Stomach smooth muscle (tissue), 2 donors: ENCODE measurements around the gene SEPHS2.
"Not testable (repeated sequence)": the region's sequence is repeated elsewhere in the genome, so short reads cannot be mapped to it uniquely, and the experiment has no call there.

Experiments used
- H3K27ac ChIP-seq: one replicate; pipeline ENCODE4 v1.7.0; 2013; ENCODE audit warnings: mild to moderate bottlenecking, low read length, inconsistent platforms
- H3K27me3 ChIP-seq, 2 donors: one replicate each; pipeline ENCODE4 v1.7.0; 2013; ENCODE audit warnings: low read length in 2 of 2; ENCODE audit not compliant: insufficient read depth in 2 of 2, control insufficient read depth in 1 of 2
- H3K36me3 ChIP-seq, 2 donors: one replicate each; pipeline ENCODE4 v1.7.0; 2013; ENCODE audit warnings: low read length in 2 of 2; ENCODE audit not compliant: control insufficient read depth in 2 of 2, insufficient read depth in 2 of 2
- H3K4me1 ChIP-seq: one replicate; pipeline ENCODE4 v1.7.0; 2013; ENCODE audit warnings: low read length; ENCODE audit not compliant: control insufficient read depth, insufficient read depth
- H3K4me3 ChIP-seq, 2 donors: one replicate each; pipeline ENCODE4 v1.7.0; 2013; ENCODE audit warnings: low read length in 2 of 2
- H3K9ac ChIP-seq, 2 donors: one replicate each; pipeline ENCODE4 v1.7.0; 2013; ENCODE audit warnings: low read length in 2 of 2, mild to moderate bottlenecking in 1 of 2
- H3K9me3 ChIP-seq, 2 donors: one replicate each; pipeline ENCODE4 v1.7.0; 2013; ENCODE audit warnings: low read length in 2 of 2; ENCODE audit not compliant: control insufficient read depth in 2 of 2
- donor health status: healthy.
- donor health status: Pancreatic carcinoma.

Gene SEPHS2

GRCh38 chr16:30482366-30482765 lies 36.7 kb upstream of the SEPHS2 start:
- no peak overlapping the region for H3K4me3 ChIP-seq
- no peak overlapping the region for H3K27ac ChIP-seq
- H3K9me3 ChIP-seq: no peaks in the 10 kb centered on the region
- no peaks in the 10 kb centered on the region for H3K27me3 ChIP-seq
- H3K9ac ChIP-seq: no peak overlapping the region
- no peaks in the 10 kb centered on the region for H3K4me1 ChIP-seq
- no peaks in the 10 kb centered on the region for H3K36me3 ChIP-seq

- no peaks in the 10 kb centered on the region for H3K4me1 ChIP-seq
- no peak overlapping the region for H3K9ac ChIP-seq
- H3K27me3 ChIP-seq: no peaks in the 10 kb centered on the region
- no peak overlapping the region for H3K27ac ChIP-seq
- no peaks in the 10 kb centered on the region for H3K9me3 ChIP-seq
- no peak overlapping the region for H3K4me3 ChIP-seq
- H3K36me3 ChIP-seq: no peaks in the 10 kb centered on the region
Measured at GRCh38 chr16:30481381-30481780, 35.7 kb upstream of the SEPHS2 start.

GRCh38 chr16:30478766-30479478 lies 33.2 kb upstream of the SEPHS2 start:
- H3K4me1 ChIP-seq: no peaks in the 10 kb centered on the region
- no peaks in the 10 kb centered on the region for H3K9me3 ChIP-seq
- H3K4me3 ChIP-seq: no peak overlapping the region
- H3K27ac ChIP-seq: no peak overlapping the region
- no peak overlapping the region for H3K9ac ChIP-seq
- no peaks in the 10 kb centered on the region for H3K36me3 ChIP-seq
- peaks cover 9 to 10% of the 10 kb centered on the region in 2 donors for H3K27me3 ChIP-seq

GRCh38 chr16:30477773-30478172 lies 32.1 kb upstream of the SEPHS2 start:
- not testable (repeated sequence) for H3K27ac ChIP-seq, H3K4me1 ChIP-seq
- peaks cover 13 to 14% of the 10 kb centered on the region in 2 donors for H3K27me3 ChIP-seq

GRCh38 chr16:30476991-30477390 lies 31.3 kb upstream of the SEPHS2 start:
- H3K9me3 ChIP-seq: no peaks in the 10 kb centered on the region

More at GRCh38 chr16:30477773-30478172, 32.1 kb upstream of the SEPHS2 start:
- H3K36me3 ChIP-seq, H3K4me3 ChIP-seq, H3K9me3 ChIP-seq, H3K9ac ChIP-seq: not testable (repeated sequence)

GRCh38 chr16:30474684-30475083 lies 29.0 kb upstream of the SEPHS2 start:
- Histone ChIP-seq H3K27ac (no peak overlapping the region), H3K4me3 (no peak overlapping the region), H3K36me3 (no peaks in the 10 kb centered on the region), H3K4me1 (no peaks in the 10 kb centered on the region), H3K9me3 (no peaks in the 10 kb centered on the region), H3K27me3 (peaks cover 19 to 20% of the 10 kb centered on the region in 2 donors), H3K9ac (no peak overlapping the region)

More at GRCh38 chr16:30476991-30477390, 31.3 kb upstream of the SEPHS2 start:
- Histone ChIP-seq H3K4me3 (no peak overlapping the region), H3K36me3 (no peaks in the 10 kb centered on the region), H3K27me3 (peaks cover 19 to 20% of the 10 kb centered on the region in 2 donors), H3K27ac (no peak overlapping the region), H3K4me1 (no peaks in the 10 kb centered on the region), H3K9ac (no peak overlapping the region)

- Histone ChIP-seq H3K9ac (no peak overlapping the region), H3K9me3 (no peaks in the 10 kb centered on the region), H3K27me3 (peaks cover 19 to 20% of the 10 kb centered on the region in 2 donors), H3K36me3 (no peaks in the 10 kb centered on the region), H3K27ac (no peak overlapping the region), H3K4me3 (no peak overlapping the region), H3K4me1 (no peaks in the 10 kb centered on the region)
Measured at GRCh38 chr16:30474074-30474452, 28.4 kb upstream of the SEPHS2 start.

- Histone ChIP-seq H3K36me3 (no peaks in the 10 kb centered on the region), H3K9ac (no peak overlapping the region), H3K4me1 (no peaks in the 10 kb centered on the region), H3K4me3 (no peak overlapping the region), H3K27me3 (peaks cover 19 to 20% of the 10 kb centered on the region in 2 donors), H3K27ac (no peak overlapping the region), H3K9me3 (no peaks in the 10 kb centered on the region)
Measured at GRCh38 chr16:30473231-30474073, 27.8 kb upstream of the SEPHS2 start.

GRCh38 chr16:30472328-30472942 lies 26.8 kb upstream of the SEPHS2 start, which contains the start of gene ITGAL:
Gene ITGAL (plus strand): TSS chr16:30472742. CDS start chr16:30472838, 96 bp downstream.
- Histone ChIP-seq H3K27me3 (peaks cover 19 to 20% of the 10 kb centered on the region in 2 donors), H3K9me3 (no peaks in the 10 kb centered on the region), H3K4me1 (no peaks in the 10 kb centered on the region), H3K27ac (no peak within 1 kb of the TSS), H3K9ac (no peak within 1 kb of the TSS), H3K36me3 (no peaks in the 10 kb centered on the region), H3K4me3 (no peak within 1 kb of the TSS)

- peaks cover 19 to 20% of the 10 kb centered on the region in 2 donors for H3K27me3 ChIP-seq
- H3K4me1 ChIP-seq: peaks cover 2% of the 10 kb centered on the region
- H3K4me3 ChIP-seq: no peak overlapping the region
- H3K27ac ChIP-seq: no peak overlapping the region
- H3K36me3 ChIP-seq: no peaks in the 10 kb centered on the region
- H3K9me3 ChIP-seq: no peaks in the 10 kb centered on the region
- no peak overlapping the region for H3K9ac ChIP-seq
Measured at GRCh38 chr16:30470632-30470995, 24.9 kb upstream of the SEPHS2 start.
